GM12892 (cell line): ENCODE results near the gene CST4.

Experiments
- POLR2A ChIP-seq: IDR thresholded peaks from 2 replicates; pipeline ENCODE4 v1.6.1; 2011; ENCODE audit warnings: low read depth, low read length, control low read depth
- POLR2AphosphoS5 ChIP-seq: IDR thresholded peaks from 2 replicates; pipeline ENCODE4 v1.6.1; 2011; ENCODE audit warnings: low read depth, low read length, control low read depth
- TAF1 ChIP-seq: IDR thresholded peaks from 2 replicates; pipeline ENCODE4 v1.6.1; 2011; ENCODE audit warnings: low read depth, mild to moderate bottlenecking, control low read depth, low read length, borderline replicate concordance

- no peak for TF ChIP-seq POLR2A
- no peak for TF ChIP-seq POLR2AphosphoS5
- TF ChIP-seq TAF1, result no peak
Observed at GRCh38 chr20:23669327-23669726, 19.5 kb downstream of the CST4 start.
